ENCODE measurements around the gene RBM28. TPM values are rescaled to one million over a fixed set of nuclear protein-coding genes. Genes with fewer than 3 reads are reported as not detected.

Gene RBM28
- total RNA-seq, 3 donors from 2014 or later, result 113 to 121 (median 120) TPM

GRCh38 chr7:128274246-128274883 is 69.3 kb downstream of the RBM28 start:
- peaks cover 5% of the 10 kb centered on the region for H3K4me1 Mint-ChIP-seq (ENCODE audit: low read depth)
- peaks cover 18% of the 10 kb centered on the region for H3K27me3 Mint-ChIP-seq (ENCODE audit: low read depth)
- H3K36me3 Mint-ChIP-seq (ENCODE audit: insufficient read depth), result no peaks in the 10 kb centered on the region
- no peak for ATAC-seq
- no peak overlapping the region for H3K4me3 Mint-ChIP-seq
- no peak for DNase-seq
- no peaks in the 10 kb centered on the region for H3K9me3 Mint-ChIP-seq

GRCh38 chr7:128271942-128272481 is 71.7 kb downstream of the RBM28 start:
- no peak overlapping the region for H3K4me3 Mint-ChIP-seq
- peaks cover 5% of the 10 kb centered on the region for H3K4me1 Mint-ChIP-seq (ENCODE audit: low read depth)
- no peaks in the 10 kb centered on the region for H3K9me3 Mint-ChIP-seq
- H3K27me3 Mint-ChIP-seq (ENCODE audit: low read depth), result peaks cover 37% of the 10 kb centered on the region
- ATAC-seq, result no peak
- DNase-seq, result no peak
- H3K36me3 Mint-ChIP-seq (ENCODE audit: insufficient read depth), result no peaks in the 10 kb centered on the region

- H3K27me3 Mint-ChIP-seq (ENCODE audit: low read depth), result peaks cover 38% of the 10 kb centered on the region
- no peak for ATAC-seq
- H3K9me3 Mint-ChIP-seq, result no peaks in the 10 kb centered on the region
- H3K4me1 Mint-ChIP-seq (ENCODE audit: low read depth), result peaks cover 5% of the 10 kb centered on the region
- H3K36me3 Mint-ChIP-seq (ENCODE audit: insufficient read depth), result no peaks in the 10 kb centered on the region
- H3K4me3 Mint-ChIP-seq, result no peak overlapping the region
- DNase-seq, result no peak
These were observed 72.2 kb downstream of the RBM28 start for GRCh38 chr7:128271471-128271941.

GRCh38 chr7:128270826-128271272 is 72.9 kb downstream of the RBM28 start:
- DNase-seq, result no peak
- Mint-ChIP-seq H3K9me3 (no peaks in the 10 kb centered on the region), H3K27me3 (ENCODE audit: low read depth) (peaks cover 42% of the 10 kb centered on the region), H3K4me3 (no peak overlapping the region), H3K36me3 (ENCODE audit: insufficient read depth) (no peaks in the 10 kb centered on the region), H3K4me1 (ENCODE audit: low read depth) (peaks cover 5% of the 10 kb centered on the region)
- ATAC-seq, result no peak

- H3K36me3 Mint-ChIP-seq (ENCODE audit: insufficient read depth), result no peaks in the 10 kb centered on the region
- peaks cover 42% of the 10 kb centered on the region for H3K27me3 Mint-ChIP-seq (ENCODE audit: low read depth)
- no peak overlapping the region for H3K4me3 Mint-ChIP-seq
- H3K4me1 Mint-ChIP-seq (ENCODE audit: low read depth), result peaks cover 5% of the 10 kb centered on the region
- H3K9me3 Mint-ChIP-seq, result no peaks in the 10 kb centered on the region
- ATAC-seq (no peak), DNase-seq (no peak)
These were observed 75.5 kb downstream of the RBM28 start for GRCh38 chr7:128268233-128268632.

- Mint-ChIP-seq H3K4me1 (ENCODE audit: low read depth) (peaks cover 5% of the 10 kb centered on the region), H3K9me3 (no peaks in the 10 kb centered on the region)
- no peak for ATAC-seq
These were observed 76.1 kb downstream of the RBM28 start for GRCh38 chr7:128267595-128267924.

GRCh38 chr7:128266883-128267594 is 76.7 kb downstream of the RBM28 start:
- Mint-ChIP-seq H3K27me3 (ENCODE audit: low read depth) (peaks cover 33% of the 10 kb centered on the region), H3K36me3 (ENCODE audit: insufficient read depth) (no peaks in the 10 kb centered on the region), H3K4me3 (no peak overlapping the region), H3K4me1 (ENCODE audit: low read depth) (peaks cover 2% of the 10 kb centered on the region), H3K9me3 (no peaks in the 10 kb centered on the region)
- ATAC-seq, result no peak
- DNase-seq, result no peak

More at GRCh38 chr7:128267595-128267924, 76.1 kb downstream of the RBM28 start:
- peaks cover 38% of the 10 kb centered on the region for H3K27me3 Mint-ChIP-seq (ENCODE audit: low read depth)
- no peak for DNase-seq
- no peaks in the 10 kb centered on the region for H3K36me3 Mint-ChIP-seq (ENCODE audit: insufficient read depth)
- no peak overlapping the region for H3K4me3 Mint-ChIP-seq

GRCh38 chr7:128266529-128266882 is 77.2 kb downstream of the RBM28 start:
- DNase-seq (no peak), ATAC-seq (no peak)
- H3K27me3 Mint-ChIP-seq (ENCODE audit: low read depth), result peaks cover 33% of the 10 kb centered on the region
- no peaks in the 10 kb centered on the region for H3K9me3 Mint-ChIP-seq
- H3K4me1 Mint-ChIP-seq (ENCODE audit: low read depth), result peaks cover 2% of the 10 kb centered on the region
- H3K36me3 Mint-ChIP-seq (ENCODE audit: insufficient read depth), result no peaks in the 10 kb centered on the region
- no peak overlapping the region for H3K4me3 Mint-ChIP-seq

- DNase-seq (no peak), ATAC-seq (no peak)
- Mint-ChIP-seq H3K9me3 (no peaks in the 10 kb centered on the region), H3K4me1 (ENCODE audit: low read depth) (no peaks in the 10 kb centered on the region), H3K27me3 (ENCODE audit: low read depth) (peaks cover 29% of the 10 kb centered on the region), H3K4me3 (no peak overlapping the region), H3K36me3 (ENCODE audit: insufficient read depth) (no peaks in the 10 kb centered on the region)
These were observed 77.8 kb downstream of the RBM28 start for GRCh38 chr7:128265906-128266300.

- Mint-ChIP-seq H3K9me3 (no peaks in the 10 kb centered on the region), H3K4me3 (no peak overlapping the region), H3K4me1 (ENCODE audit: low read depth) (no peaks in the 10 kb centered on the region), H3K36me3 (ENCODE audit: insufficient read depth) (no peaks in the 10 kb centered on the region), H3K27me3 (ENCODE audit: low read depth) (peaks cover 29% of the 10 kb centered on the region)
- no peak for ATAC-seq
- no peak for DNase-seq
These were observed 78.4 kb downstream of the RBM28 start for GRCh38 chr7:128265156-128265905.

GRCh38 chr7:128264477-128264876 is 79.2 kb downstream of the RBM28 start:
- Mint-ChIP-seq H3K27me3 (ENCODE audit: low read depth) (peaks cover 25% of the 10 kb centered on the region), H3K4me3 (no peak overlapping the region), H3K9me3 (no peaks in the 10 kb centered on the region), H3K36me3 (ENCODE audit: insufficient read depth) (no peaks in the 10 kb centered on the region), H3K4me1 (ENCODE audit: low read depth) (no peaks in the 10 kb centered on the region)
- DNase-seq (no peak), ATAC-seq (no peak)

GRCh38 chr7:128263420-128263819 is 80.3 kb downstream of the RBM28 start:
- no peak for ATAC-seq
- Mint-ChIP-seq H3K36me3 (ENCODE audit: insufficient read depth) (no peaks in the 10 kb centered on the region), H3K27me3 (ENCODE audit: low read depth) (peaks cover 16% of the 10 kb centered on the region), H3K4me1 (ENCODE audit: low read depth) (no peaks in the 10 kb centered on the region), H3K4me3 (no peak overlapping the region), H3K9me3 (no peaks in the 10 kb centered on the region)
- DNase-seq, result no peak

GRCh38 chr7:128262273-128263028 is 81.3 kb downstream of the RBM28 start:
- H3K4me1 Mint-ChIP-seq (ENCODE audit: low read depth), result no peaks in the 10 kb centered on the region
- ATAC-seq (no peak), DNase-seq (no peak)
- no peak overlapping the region for H3K4me3 Mint-ChIP-seq
- no peaks in the 10 kb centered on the region for H3K9me3 Mint-ChIP-seq
- H3K36me3 Mint-ChIP-seq (ENCODE audit: insufficient read depth), result no peaks in the 10 kb centered on the region
- H3K27me3 Mint-ChIP-seq (ENCODE audit: low read depth), result peaks cover 11% of the 10 kb centered on the region

Measured in activated T-cell treated with anti-CD3 and anti-CD28 coated beads, Interleukin-2, amount 50 U/mL, for 4 hours (primary cell).